NCI-H2107 treated with DMSO at 0.1 percent for 48 hours (cell line): Measurements from ENCODE around the gene PEX7.
A peak's percentile ranks its signal among the peaks of the same experiment; 100 is the strongest.
"Not testable (repeated sequence)": the region's sequence is repeated elsewhere in the genome, so short reads cannot be mapped to it uniquely, and the experiment has no call there.

Experiments
- DNase-seq: peaks from one replicate; lab custom pipeline; 2025; ENCODE audit not compliant: unreplicated experiment; lab: John Stamatoyannopoulos, UW

PEX7 gene

GRCh38 chr6:136840276-136841001 is 18.0 kb downstream of the PEX7 start:
- DNase-seq: no peak

DNA sequence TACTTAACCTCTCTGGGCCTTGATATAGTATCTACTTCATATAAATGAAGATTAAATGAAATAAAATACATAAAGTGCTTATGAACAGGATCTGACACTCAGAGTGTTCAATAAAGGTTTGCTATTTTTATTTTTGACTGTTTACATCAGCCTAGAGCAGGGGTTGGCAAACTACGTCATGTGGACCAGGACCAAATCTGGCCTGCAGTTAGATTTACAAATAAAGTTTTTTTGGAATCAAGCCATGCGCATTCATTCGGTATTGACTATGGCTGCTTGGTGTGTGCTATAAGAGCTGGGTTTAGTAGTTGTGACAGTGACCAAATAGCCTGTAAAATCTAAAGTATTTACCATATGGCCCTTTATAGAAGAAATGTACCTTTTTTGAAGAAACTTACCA is 20.8 kb downstream of the PEX7 start:
- no peak for DNase-seq

GRCh38 chr6:136846046-136846445 is 23.7 kb downstream of the PEX7 start:
- peak; percentile 30 for DNase-seq

DNA sequence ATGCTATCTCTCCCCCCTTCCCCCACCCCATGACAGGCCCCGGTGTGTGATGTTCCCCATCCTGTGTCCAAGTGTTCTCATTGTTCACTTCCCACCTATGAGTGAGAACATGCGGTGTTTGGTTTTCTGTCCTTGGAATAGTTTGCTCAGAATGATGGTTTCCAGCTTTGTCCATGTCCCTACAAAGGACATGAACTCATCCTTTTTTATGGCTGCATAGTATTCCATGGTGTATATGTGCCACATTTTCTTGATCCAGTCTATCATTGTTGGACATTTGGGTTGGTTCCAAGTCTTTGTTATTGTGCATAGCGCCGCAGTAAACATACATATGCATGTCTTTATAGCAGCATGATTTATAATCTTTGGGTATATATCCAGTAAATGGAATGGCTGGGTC is 24.1 kb downstream of the PEX7 start:
- DNase-seq: not testable (repeated sequence)

GRCh38 chr6:136849979-136850563 is 27.7 kb downstream of the PEX7 start:
- DNase-seq: not testable (repeated sequence)

- no peak for DNase-seq
These were observed 37.0 kb downstream of the PEX7 start for GRCh38 chr6:136859430-136859829.

- no peak for DNase-seq
These were observed 37.7 kb downstream of the PEX7 start for GRCh38 chr6:136860043-136860442.

DNA sequence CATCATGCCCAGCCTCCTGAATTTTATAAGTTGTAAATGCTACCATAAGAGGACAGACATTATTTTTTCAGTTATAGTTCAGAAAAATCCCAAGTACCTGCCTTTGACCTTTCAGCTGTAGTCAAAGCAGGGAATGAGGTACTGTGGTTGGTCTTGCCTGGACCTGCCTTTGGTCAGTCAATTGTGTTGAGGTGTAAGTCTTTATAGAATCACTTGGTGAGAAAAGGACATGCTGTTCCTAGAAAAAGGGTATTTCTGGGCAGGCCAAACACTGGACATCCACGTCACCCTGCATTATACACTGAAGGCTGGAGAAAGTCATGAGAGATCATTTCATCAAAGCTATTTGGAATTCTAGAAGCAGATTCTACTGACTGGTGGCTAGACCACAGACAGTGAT is 40.3 kb downstream of the PEX7 start:
- DNase-seq: no peak

- no peak for DNase-seq
These were observed 41.4 kb downstream of the PEX7 start for GRCh38 chr6:136863752-136864151.

DNA sequence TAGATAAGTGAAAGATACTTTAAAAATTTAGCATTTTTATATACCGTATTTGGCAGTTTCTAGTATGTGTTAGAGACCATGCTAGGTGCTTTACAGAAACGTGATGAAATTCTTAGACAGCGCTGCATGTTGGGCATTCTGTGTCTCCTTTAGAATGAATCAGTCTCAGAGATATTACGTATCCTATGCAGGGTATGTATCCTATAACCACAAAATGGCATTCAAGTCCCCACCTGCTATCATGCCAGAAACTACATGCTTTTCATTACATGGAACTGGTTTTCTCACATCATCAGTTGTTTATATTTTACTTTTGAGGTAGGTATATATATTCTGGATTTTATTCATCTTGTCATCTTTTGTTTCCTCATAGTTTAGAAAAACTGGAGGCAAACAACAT is 42.3 kb downstream of the PEX7 start:
- no peak for DNase-seq

DNA sequence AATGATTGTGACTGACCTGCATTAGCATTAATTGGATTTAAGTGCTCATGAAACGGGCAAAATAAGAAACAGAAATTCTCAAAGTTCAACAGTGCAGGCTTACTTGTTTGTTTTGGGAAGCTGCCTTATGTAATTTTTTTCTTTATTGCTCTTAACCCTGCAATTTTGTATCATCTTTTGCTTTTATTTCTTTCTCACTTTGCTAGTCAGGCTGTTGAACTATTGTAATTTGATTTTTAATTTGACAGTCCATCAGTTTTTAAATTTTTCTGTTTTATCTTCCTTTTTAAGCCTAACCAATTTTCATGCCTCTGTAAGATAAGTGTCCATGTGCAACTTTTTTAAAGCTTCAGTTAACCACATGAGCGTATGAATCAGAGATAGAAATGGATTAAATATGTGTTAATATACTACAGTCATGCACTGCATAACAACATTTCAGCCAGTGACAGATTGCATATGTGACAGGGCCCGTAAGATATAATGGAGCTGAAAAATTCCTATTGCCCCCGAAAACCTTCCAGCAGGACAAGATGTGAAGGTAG is 44.6 kb downstream of the PEX7 start:
- no peak for DNase-seq

GRCh38 chr6:136869451-136869850 is 47.1 kb downstream of the PEX7 start:
- DNase-seq: no peak

- no peak for DNase-seq
These were observed 51.4 kb downstream of the PEX7 start for GRCh38 chr6:136873748-136874147.

DNA sequence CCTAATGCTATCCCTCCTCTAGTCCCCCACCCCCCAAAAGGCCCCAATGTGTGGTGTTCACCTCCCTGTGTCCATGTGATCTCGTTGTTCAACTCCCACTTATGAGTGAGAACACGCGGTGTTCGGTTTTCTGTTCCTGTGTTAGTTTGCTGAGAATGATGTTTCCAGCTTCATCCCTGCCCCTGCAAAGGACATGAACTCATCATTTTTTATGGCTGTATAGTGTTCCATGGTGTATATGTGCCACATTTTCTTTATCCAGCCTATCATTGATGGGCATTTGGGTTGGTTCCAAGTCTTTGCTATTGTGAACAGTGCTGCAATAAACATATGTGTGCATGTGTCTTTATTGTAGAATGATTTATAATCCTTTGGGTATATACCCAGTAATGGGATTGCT is 54.1 kb downstream of the PEX7 start:
- not testable (repeated sequence) for DNase-seq

- DNase-seq: no peak
These were observed 58.5 kb downstream of the PEX7 start for GRCh38 chr6:136880748-136881460.

DNA sequence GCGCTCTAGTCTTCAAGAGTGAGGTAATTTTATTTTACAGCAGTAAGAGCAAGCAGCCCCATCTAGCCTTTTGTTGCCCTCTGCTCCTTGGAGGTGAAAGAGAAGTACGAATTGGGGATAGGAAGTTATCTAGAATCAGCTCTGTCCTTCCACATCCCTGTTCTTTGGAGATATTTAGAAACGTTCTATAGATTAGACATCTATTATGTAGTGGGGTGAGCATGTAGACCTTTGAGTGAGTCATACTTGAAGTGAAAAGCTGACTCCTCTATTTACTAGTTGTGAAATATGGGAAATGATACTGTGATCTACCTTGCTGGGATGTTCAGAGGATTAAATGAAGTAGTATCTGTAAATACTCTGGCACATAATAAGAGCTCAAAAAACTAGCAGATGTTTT is 63.7 kb downstream of the PEX7 start:
- DNase-seq: no peak

- no peak for DNase-seq
These were observed 65.6 kb downstream of the PEX7 start for GRCh38 chr6:136887953-136888352.

GRCh38 chr6:136889271-136890193 is 67.1 kb downstream of the PEX7 start:
- DNase-seq: no peak

DNA sequence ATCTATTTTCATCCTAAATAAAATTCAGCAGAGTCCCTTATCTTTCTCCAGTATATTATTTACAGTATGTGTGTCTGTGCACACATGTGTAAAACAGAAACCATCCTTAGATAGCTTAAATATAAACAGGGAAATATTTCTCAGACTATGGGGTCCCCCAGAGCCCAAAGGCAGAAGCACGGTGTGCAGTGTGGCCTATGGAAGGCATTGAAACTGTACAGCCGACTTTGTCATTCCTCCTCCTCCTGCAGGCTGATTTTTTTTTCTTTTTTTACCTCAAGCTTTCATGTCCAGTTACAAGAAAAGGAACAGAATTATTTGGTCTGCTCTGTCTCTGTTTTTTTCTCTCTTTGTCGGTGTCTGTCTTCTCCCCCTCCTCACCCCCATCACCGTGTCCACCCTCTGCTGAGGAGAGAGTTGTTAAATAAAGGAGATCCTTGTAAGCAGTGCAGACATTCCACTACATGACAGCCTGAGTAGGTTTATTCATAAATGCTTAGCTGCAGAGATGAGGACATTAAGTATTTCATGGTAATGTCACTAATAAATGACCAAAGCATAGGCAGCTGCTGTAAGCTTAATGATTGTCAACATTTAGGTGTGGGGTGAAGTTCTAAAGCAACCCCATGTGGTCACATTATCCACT is 67.9 kb downstream of the PEX7 start:
- no peak for DNase-seq

- no peak for DNase-seq
These were observed 68.6 kb downstream of the PEX7 start for GRCh38 chr6:136890986-136891385.
